ENCODE measurements around the gene PSME1. TPM values are rescaled to one million over a fixed set of nuclear protein-coding genes. Genes with fewer than 3 reads are reported as not detected.

The PSME1 gene
- total RNA-seq, 2 donors from 2014 or later: 68.6 to 108 TPM

GRCh38 chr14:24132061-24132685 is 3.8 kb upstream of the PSME1 start:
- Histone ChIP-seq H3K9me3 (ENCODE audit: control insufficient read depth, low read length) (no peaks in the 10 kb centered on the region), H3K4me1 (ENCODE audit: control insufficient read depth, insufficient read depth, low read length) (no peaks in the 10 kb centered on the region), H3K36me3 (ENCODE audit: control insufficient read depth, insufficient read depth, low read length) (no peaks in the 10 kb centered on the region), H3K27ac (ENCODE audit: low read depth, low read length) (no peak overlapping the region), H3K9ac (ENCODE audit: extremely low read depth, low read length, poor library complexity, severe bottlenecking) (no peak overlapping the region), H3K27me3 (ENCODE audit: control insufficient read depth, insufficient read depth, low read length, poor library complexity, severe bottlenecking) (no peaks in the 10 kb centered on the region), H3K4me3 (ENCODE audit: low read length) (no peak overlapping the region)
- H3K9me3 Mint-ChIP-seq: no peaks in the 10 kb centered on the region
- H3K27me3 Mint-ChIP-seq (ENCODE audit: insufficient read depth): no peaks in the 10 kb centered on the region
- WGBS, 2 experiments (ENCODE audit: insufficient coverage in 1 of 2, insufficient read length in 1 of 2): 93 to 94% methylated on average over 15 to 24 of the region's 24 CpGs
- no peak overlapping the region for H3K4me3 Mint-ChIP-seq
- H3K4me1 Mint-ChIP-seq: peaks cover 10% of the 10 kb centered on the region
- no peak for TF ChIP-seq CTCF (conservative IDR thresholded peaks at IDR 0.05)
- no peaks in the 10 kb centered on the region for H3K36me3 Mint-ChIP-seq (ENCODE audit: low read depth)
- no peak for DNase-seq
- H3K27ac Mint-ChIP-seq: peak overlapping the region; percentile 30

GRCh38 chr14:24132976-24133375 is 3.0 kb upstream of the PSME1 start:
- 96% methylated on average over 2 of the region's 2 CpGs; no CpG with 5 or more reads in 1 of the 2 experiments for WGBS, 2 experiments (ENCODE audit: insufficient coverage in 1 of 2, insufficient read length in 1 of 2)
- no peaks in the 10 kb centered on the region for H3K27me3 Mint-ChIP-seq (ENCODE audit: insufficient read depth)
- no peaks in the 10 kb centered on the region for H3K4me1 ChIP-seq (ENCODE audit: control insufficient read depth, insufficient read depth, low read length)
- no peak for TF ChIP-seq CTCF (conservative IDR thresholded peaks at IDR 0.05)
- peak overlapping the region; percentile 30 for H3K27ac Mint-ChIP-seq
- H3K27me3 ChIP-seq (ENCODE audit: control insufficient read depth, insufficient read depth, low read length, poor library complexity, severe bottlenecking): no peaks in the 10 kb centered on the region
- H3K4me3 ChIP-seq (ENCODE audit: low read length): no peak overlapping the region
- no peaks in the 10 kb centered on the region for H3K9me3 ChIP-seq (ENCODE audit: control insufficient read depth, low read length)
- no peak for DNase-seq
- H3K27ac ChIP-seq (ENCODE audit: low read depth, low read length): no peak overlapping the region
- peaks cover 5% of the 10 kb centered on the region for H3K36me3 ChIP-seq (ENCODE audit: control insufficient read depth, insufficient read depth, low read length)
- no peak overlapping the region for H3K9ac ChIP-seq (ENCODE audit: extremely low read depth, low read length, poor library complexity, severe bottlenecking)
- peaks cover 11% of the 10 kb centered on the region for H3K4me1 Mint-ChIP-seq
- H3K4me3 Mint-ChIP-seq: no peak overlapping the region
- H3K36me3 Mint-ChIP-seq (ENCODE audit: low read depth): peaks cover under 1% of the 10 kb centered on the region
- H3K9me3 Mint-ChIP-seq: no peaks in the 10 kb centered on the region

GRCh38 chr14:24133735-24134134 is 2.3 kb upstream of the PSME1 start:
- Histone ChIP-seq H3K27me3 (ENCODE audit: control insufficient read depth, insufficient read depth, low read length, poor library complexity, severe bottlenecking) (no peaks in the 10 kb centered on the region), H3K4me3 (ENCODE audit: low read length) (no peak overlapping the region), H3K9me3 (ENCODE audit: control insufficient read depth, low read length) (no peaks in the 10 kb centered on the region), H3K36me3 (ENCODE audit: control insufficient read depth, insufficient read depth, low read length) (peaks cover 12% of the 10 kb centered on the region), H3K4me1 (ENCODE audit: control insufficient read depth, insufficient read depth, low read length) (no peaks in the 10 kb centered on the region), H3K27ac (ENCODE audit: low read depth, low read length) (no peak overlapping the region), H3K9ac (ENCODE audit: extremely low read depth, low read length, poor library complexity, severe bottlenecking) (no peak overlapping the region)
- no peak overlapping the region for H3K4me3 Mint-ChIP-seq
- no peak for DNase-seq
- no peak for TF ChIP-seq CTCF (conservative IDR thresholded peaks at IDR 0.05)
- peaks cover 8% of the 10 kb centered on the region for H3K36me3 Mint-ChIP-seq (ENCODE audit: low read depth)
- no CpG with 5 or more reads among the region's 1 CpG for WGBS, 2 experiments (ENCODE audit: insufficient coverage in 1 of 2, insufficient read length in 1 of 2)
- peaks cover 11% of the 10 kb centered on the region for H3K4me1 Mint-ChIP-seq
- H3K27ac Mint-ChIP-seq: no peak overlapping the region
- no peaks in the 10 kb centered on the region for H3K27me3 Mint-ChIP-seq (ENCODE audit: insufficient read depth)
- H3K9me3 Mint-ChIP-seq: no peaks in the 10 kb centered on the region

All from endodermal cell (in vitro differentiated cells).